OCI-LY3 (cell line): ENCODE data around the gene ZXDC.

ENCODE experiments used
- EZH2phosphoT487 ChIP-seq: fragments of 200-600 bp; shearing (Covaris generic); IDR thresholded peaks from 2 replicates; pipeline ENCODE4 v1.6.1; 2018; ENCODE audit warnings: antibody characterized with exemption, mixed run types, low read depth
- TF ChIP-seq, protein P1 (sequence below): fragments of 200-600, 300-600 bp; sonication (generic); IDR thresholded peaks from 2 replicates; pipeline ENCODE4 v1.5.1; 2014; ENCODE audit warnings: antibody characterized with exemption, low read length, low read depth

DNA sequence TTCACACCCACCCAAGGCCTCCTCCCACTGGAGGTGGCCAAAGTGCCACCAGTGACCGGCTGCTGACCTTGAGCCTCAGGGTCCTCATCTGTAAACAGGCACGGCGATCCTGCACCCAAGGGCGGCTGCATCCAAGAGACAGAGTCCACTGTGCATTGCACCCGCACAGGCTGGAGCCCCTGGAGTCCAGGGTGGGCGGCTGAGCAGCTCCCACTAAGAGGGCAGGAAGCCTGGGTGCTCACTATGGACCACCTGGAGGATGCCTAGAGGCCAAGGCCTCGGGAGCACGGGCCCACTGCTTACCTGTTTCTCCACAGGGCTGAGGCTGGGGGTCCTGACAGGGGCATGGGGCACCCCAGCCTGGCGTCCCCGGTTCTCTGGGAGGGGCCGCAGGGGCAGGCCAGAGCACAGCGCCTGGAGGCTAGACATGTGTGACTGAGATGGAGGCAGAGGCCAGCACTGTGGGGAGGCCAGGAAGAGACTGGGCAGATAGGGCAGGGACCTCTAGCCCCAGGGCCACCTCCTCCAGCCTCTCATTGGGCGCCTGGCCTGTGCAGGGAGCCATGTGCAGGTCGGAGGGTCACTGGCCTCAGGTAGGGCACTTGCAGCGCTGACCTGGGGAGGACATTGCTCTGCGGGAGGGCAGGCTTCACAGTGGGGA is 41.7 kb upstream of the ZXDC start, which contains the start of gene UROC1:
- TF ChIP-seq, protein P1, sequence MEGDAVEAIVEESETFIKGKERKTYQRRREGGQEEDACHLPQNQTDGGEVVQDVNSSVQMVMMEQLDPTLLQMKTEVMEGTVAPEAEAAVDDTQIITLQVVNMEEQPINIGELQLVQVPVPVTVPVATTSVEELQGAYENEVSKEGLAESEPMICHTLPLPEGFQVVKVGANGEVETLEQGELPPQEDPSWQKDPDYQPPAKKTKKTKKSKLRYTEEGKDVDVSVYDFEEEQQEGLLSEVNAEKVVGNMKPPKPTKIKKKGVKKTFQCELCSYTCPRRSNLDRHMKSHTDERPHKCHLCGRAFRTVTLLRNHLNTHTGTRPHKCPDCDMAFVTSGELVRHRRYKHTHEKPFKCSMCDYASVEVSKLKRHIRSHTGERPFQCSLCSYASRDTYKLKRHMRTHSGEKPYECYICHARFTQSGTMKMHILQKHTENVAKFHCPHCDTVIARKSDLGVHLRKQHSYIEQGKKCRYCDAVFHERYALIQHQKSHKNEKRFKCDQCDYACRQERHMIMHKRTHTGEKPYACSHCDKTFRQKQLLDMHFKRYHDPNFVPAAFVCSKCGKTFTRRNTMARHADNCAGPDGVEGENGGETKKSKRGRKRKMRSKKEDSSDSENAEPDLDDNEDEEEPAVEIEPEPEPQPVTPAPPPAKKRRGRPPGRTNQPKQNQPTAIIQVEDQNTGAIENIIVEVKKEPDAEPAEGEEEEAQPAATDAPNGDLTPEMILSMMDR: no peak
- TF ChIP-seq EZH2phosphoT487: no peak
